Measurements from ENCODE around the gene EXOC4.
"Not testable (repeated sequence)": the region's sequence is repeated elsewhere in the genome, so short reads cannot be mapped to it uniquely, and the experiment has no call there.

EXOC4 gene

GRCh38 chr7:133873187-133873586, 620.3 kb downstream of the EXOC4 start:
- Histone ChIP-seq H3K4me3 (no peak overlapping the region), H3K36me3 (no peaks in the 10 kb centered on the region), H3K27ac (no peak overlapping the region), H4K20me1 (peaks cover 12% of the 10 kb centered on the region; the same call in 1 of the 2 replicates), H3K9me3 (no peaks in the 10 kb centered on the region), H3K9ac (no peak overlapping the region), H3K27me3 (no peaks in the 10 kb centered on the region), H3K4me2 (no peak overlapping the region), H3K4me1 (peaks cover 15% of the 10 kb centered on the region)
- TF ChIP-seq Cebpa-rat (IDR thresholded peaks at IDR 0.05), result no peak

- H3K27me3 ChIP-seq, result no peaks in the 10 kb centered on the region
- no peaks in the 10 kb centered on the region for H3K9me3 ChIP-seq
- no peaks in the 10 kb centered on the region for H3K36me3 ChIP-seq
- H3K9ac ChIP-seq, result no peak overlapping the region
- no peak for TF ChIP-seq Cebpa-rat (IDR thresholded peaks at IDR 0.05)
- peaks cover 12% of the 10 kb centered on the region; the same call in 1 of the 2 replicates for H4K20me1 ChIP-seq
- H3K4me1 ChIP-seq, result peaks cover 18% of the 10 kb centered on the region
- no peak overlapping the region for H3K4me3 ChIP-seq
- H3K4me2 ChIP-seq, result no peak overlapping the region
- H3K27ac ChIP-seq, result no peak overlapping the region
Observed at GRCh38 chr7:133873631-133874030, 620.8 kb downstream of the EXOC4 start.

DNA sequence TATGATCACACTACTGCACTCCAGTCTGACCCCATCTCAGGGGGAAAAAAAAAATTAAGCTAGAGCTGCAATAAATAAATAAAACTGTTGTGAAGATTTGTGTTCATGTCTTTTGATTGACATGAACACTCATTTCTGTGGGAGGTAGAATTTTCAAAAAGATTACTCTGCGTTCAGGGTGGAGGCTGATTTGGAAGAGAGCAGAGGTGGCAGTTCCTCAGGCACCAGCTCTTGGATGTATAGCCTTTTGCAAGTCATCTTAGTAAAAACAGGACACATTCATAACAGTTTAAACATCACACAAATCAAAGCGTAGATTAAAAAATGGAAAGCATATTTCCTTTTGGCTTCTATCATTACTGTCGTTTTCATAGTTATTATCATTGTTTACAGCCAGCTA, 630.7 kb downstream of the EXOC4 start:
- no peaks in the 10 kb centered on the region for H3K9me3 ChIP-seq
- no peak overlapping the region for H3K4me2 ChIP-seq
- no peaks in the 10 kb centered on the region for H4K20me1 ChIP-seq
- no peak for TF ChIP-seq Cebpa-rat (IDR thresholded peaks at IDR 0.05)
- H3K36me3 ChIP-seq, result no peaks in the 10 kb centered on the region
- no peaks in the 10 kb centered on the region for H3K4me1 ChIP-seq
- H3K27me3 ChIP-seq, result no peaks in the 10 kb centered on the region
- no peak overlapping the region for H3K9ac ChIP-seq
- H3K4me3 ChIP-seq, result no peak overlapping the region
- H3K27ac ChIP-seq, result no peak overlapping the region

DNA sequence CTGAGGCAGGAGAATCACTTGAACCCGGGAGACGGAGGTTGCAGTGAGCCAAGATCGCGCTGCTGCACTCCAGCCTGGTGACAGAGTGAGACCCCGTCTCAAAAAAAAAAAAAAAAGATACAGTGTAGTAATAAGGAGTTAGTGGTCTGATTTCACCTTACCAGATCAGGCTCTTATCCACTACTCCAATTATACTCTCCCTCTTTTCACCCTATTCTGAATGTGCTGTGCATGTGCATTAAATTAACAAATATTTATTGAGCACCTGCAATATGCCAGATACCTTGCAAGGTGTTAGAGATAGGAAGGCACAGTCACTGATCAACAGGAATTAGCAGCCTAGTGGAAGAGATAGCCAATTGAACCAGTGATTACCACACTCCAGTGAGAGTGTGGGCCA, 632.3 kb downstream of the EXOC4 start:
- no peak for TF ChIP-seq Cebpa-rat (IDR thresholded peaks at IDR 0.05)
- no peaks in the 10 kb centered on the region for H3K4me1 ChIP-seq
- H3K9me3 ChIP-seq, result no peaks in the 10 kb centered on the region
- H3K4me3 ChIP-seq, result no peak overlapping the region
- H3K4me2 ChIP-seq, result no peak overlapping the region
- H4K20me1 ChIP-seq, result no peaks in the 10 kb centered on the region
- H3K27ac ChIP-seq, result no peak overlapping the region
- no peak overlapping the region for H3K9ac ChIP-seq
- no peaks in the 10 kb centered on the region for H3K36me3 ChIP-seq
- H3K27me3 ChIP-seq, result no peaks in the 10 kb centered on the region

GRCh38 chr7:133886086-133886485, 633.2 kb downstream of the EXOC4 start:
- no peak for TF ChIP-seq Cebpa-rat (IDR thresholded peaks at IDR 0.05)
- Histone ChIP-seq H4K20me1 (no peaks in the 10 kb centered on the region), H3K9me3 (no peaks in the 10 kb centered on the region), H3K4me1 (no peaks in the 10 kb centered on the region), H3K9ac (no peak overlapping the region), H3K36me3 (no peaks in the 10 kb centered on the region), H3K27me3 (no peaks in the 10 kb centered on the region), H3K27ac (no peak overlapping the region), H3K4me2 (no peak overlapping the region), H3K4me3 (no peak overlapping the region)

GRCh38 chr7:133886797-133887196, 633.9 kb downstream of the EXOC4 start:
- H4K20me1 ChIP-seq, result no peaks in the 10 kb centered on the region
- no peak for TF ChIP-seq Cebpa-rat (IDR thresholded peaks at IDR 0.05)
- no peaks in the 10 kb centered on the region for H3K27me3 ChIP-seq
- H3K4me3 ChIP-seq, result no peak overlapping the region
- H3K9me3 ChIP-seq, result no peaks in the 10 kb centered on the region
- no peak overlapping the region for H3K27ac ChIP-seq
- no peak overlapping the region for H3K9ac ChIP-seq
- no peaks in the 10 kb centered on the region for H3K36me3 ChIP-seq
- H3K4me2 ChIP-seq, result no peak overlapping the region
- H3K4me1 ChIP-seq, result no peaks in the 10 kb centered on the region

DNA sequence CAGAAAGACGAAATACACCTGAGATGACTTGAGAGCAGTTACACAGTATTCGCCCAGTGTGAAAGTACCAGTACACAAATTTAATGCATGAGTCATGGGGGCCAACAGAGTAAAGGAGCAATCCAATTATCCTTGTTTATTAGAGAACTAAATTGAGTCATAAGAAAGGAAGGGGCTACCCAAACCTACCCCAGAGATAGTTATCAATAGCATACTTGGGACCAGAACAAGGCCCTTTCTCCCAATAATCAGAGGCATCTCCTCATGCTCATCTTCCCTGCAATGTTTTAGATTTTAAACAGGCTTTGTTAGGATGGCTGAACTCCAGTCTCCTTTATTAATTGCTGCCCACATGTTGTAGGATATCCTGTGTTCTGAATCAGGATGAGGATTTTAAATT, 634.6 kb downstream of the EXOC4 start:
- Histone ChIP-seq H3K4me1 (no peaks in the 10 kb centered on the region), H3K4me3 (no peak overlapping the region), H3K9ac (no peak overlapping the region), H3K9me3 (no peaks in the 10 kb centered on the region), H3K27ac (no peak overlapping the region), H3K4me2 (no peak overlapping the region), H4K20me1 (no peaks in the 10 kb centered on the region), H3K27me3 (no peaks in the 10 kb centered on the region), H3K36me3 (no peaks in the 10 kb centered on the region)
- TF ChIP-seq Cebpa-rat (IDR thresholded peaks at IDR 0.05), result no peak

DNA sequence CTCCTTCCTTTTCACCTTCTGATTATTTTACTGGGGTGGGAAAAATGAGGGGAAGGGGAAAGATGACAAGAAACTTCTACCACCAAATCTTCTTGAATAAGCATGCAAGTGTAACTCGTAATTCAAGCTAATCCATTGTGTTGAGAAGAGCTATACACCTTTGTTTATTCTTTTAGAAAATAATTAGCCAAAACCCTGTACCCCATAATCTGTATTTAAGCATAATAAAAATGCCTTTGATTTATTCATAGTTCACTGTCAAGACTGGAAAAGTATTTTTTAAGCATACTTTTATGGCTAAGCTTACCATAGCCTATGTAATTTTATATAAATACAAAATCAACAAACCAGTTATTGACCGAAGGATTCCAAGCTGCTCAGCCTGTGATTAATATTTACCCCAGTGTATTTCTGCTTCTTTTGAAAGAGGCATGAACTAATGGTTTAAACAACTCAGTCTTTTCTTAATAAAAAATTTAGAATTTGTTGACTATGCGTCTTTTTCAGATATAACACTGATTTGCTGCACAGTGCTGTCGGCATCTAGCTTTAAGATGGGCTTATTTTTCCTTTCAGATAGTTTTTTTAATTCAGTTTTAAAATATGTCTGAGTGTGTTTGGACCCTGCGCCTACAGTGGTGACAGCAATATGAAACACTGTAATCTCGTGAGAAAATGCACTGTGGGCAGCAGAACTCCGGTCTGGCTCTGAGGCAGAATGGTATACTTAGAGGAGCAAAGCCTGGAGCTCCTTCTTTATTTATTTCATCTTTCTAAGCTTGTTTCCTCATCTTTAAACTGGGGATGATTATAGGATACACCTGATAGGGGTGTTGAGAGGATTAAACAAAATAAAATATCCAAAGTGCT, 635.4 kb downstream of the EXOC4 start:
- Histone ChIP-seq H3K4me1 (no peaks in the 10 kb centered on the region), H3K9ac (no peak overlapping the region), H3K9me3 (no peaks in the 10 kb centered on the region), H3K36me3 (no peaks in the 10 kb centered on the region), H4K20me1 (no peaks in the 10 kb centered on the region), H3K27ac (no peak overlapping the region), H3K27me3 (no peaks in the 10 kb centered on the region), H3K4me3 (no peak overlapping the region), H3K4me2 (no peak overlapping the region)
- no peak for TF ChIP-seq Cebpa-rat (IDR thresholded peaks at IDR 0.05)

GRCh38 chr7:133904776-133905175, 651.9 kb downstream of the EXOC4 start:
- H3K36me3 ChIP-seq, result 0 out of 2 replicates have a peak, but pooled peaks cover 4% of the 10 kb centered on the region
- TF ChIP-seq Cebpa-rat (IDR thresholded peaks at IDR 0.05), result no peak
- no peaks in the 10 kb centered on the region for H3K27me3 ChIP-seq
- no peaks in the 10 kb centered on the region for H3K9me3 ChIP-seq
- no peaks in the 10 kb centered on the region for H3K4me1 ChIP-seq
- no peak overlapping the region for H3K4me2 ChIP-seq
- no peaks in the 10 kb centered on the region for H4K20me1 ChIP-seq
- no peak overlapping the region for H3K27ac ChIP-seq
- no peak overlapping the region for H3K9ac ChIP-seq
- no peak overlapping the region for H3K4me3 ChIP-seq

DNA sequence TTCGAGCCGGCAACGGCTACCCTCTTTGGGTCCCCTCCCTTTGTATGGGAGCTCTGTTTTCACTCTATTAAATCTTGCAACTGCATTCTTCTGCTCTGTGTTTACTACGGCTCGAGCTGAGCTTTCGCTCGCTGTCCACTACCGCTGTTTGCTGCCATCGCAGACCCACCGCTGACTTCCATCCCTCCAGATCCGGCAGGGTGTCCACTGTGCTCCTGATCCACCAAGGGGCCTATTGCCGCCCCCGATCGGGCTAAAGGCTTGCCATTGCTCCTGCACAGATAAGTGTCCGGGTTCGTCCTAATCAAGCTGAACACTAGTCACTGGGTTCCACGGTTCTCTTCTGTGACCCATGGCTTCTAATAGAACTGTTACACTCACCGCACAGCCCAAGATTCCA, 653.7 kb downstream of the EXOC4 start:
- H3K9ac ChIP-seq, H3K9me3 ChIP-seq, H3K36me3 ChIP-seq, H3K27me3 ChIP-seq, H3K4me2 ChIP-seq, H3K4me3 ChIP-seq, H3K4me1 ChIP-seq, H3K27ac ChIP-seq, H4K20me1 ChIP-seq: not testable (repeated sequence)

All from BLaER1 (cell line).